ENCODE data around the gene MRPS27.

- TF ChIP-seq YY1 (IDR thresholded peaks at IDR 0.05; ENCODE audit: insufficient read depth, insufficient read length) (no peak), SUZ12 (IDR thresholded peaks at IDR 0.05; ENCODE audit: extremely low read depth, insufficient read depth, insufficient read length) (no peak), ZNF274 (IDR thresholded peaks at IDR 0.05; ENCODE audit: low read depth, low read length) (no peak)
Measured at GRCh38 chr5:72353046-72353445, 33.0 kb upstream of the MRPS27 start.
